Stimulated activated CD4-positive, alpha-beta T cell treated with anti-CD3 and anti-CD28 coated beads, Interleukin-12 subunit alpha, Interleukin-12 subunit beta, amount 100 ng/mL, for 24 hours (primary cell): ENCODE results near the gene MMP23B.

Experiments used
- DNase-seq, 2 experiments: peaks; one replicate each; pipeline ENCODE4 v3.0.0-alpha.2; 2020; ENCODE audit warnings: low read depth in 2 of 2

Gene MMP23B

GRCh38 chr1:1602968-1603506, 28.9 kb upstream of the MMP23B start:
- no peak for DNase-seq

GRCh38 chr1:1603671-1604373, 28.2 kb upstream of the MMP23B start:
- DNase-seq: no peak

- no peak for DNase-seq
Measured at GRCh38 chr1:1604374-1605033, 27.5 kb upstream of the MMP23B start.

GRCh38 chr1:1605034-1605591, 26.9 kb upstream of the MMP23B start:
- DNase-seq: no peak

- no peak for DNase-seq
Measured at GRCh38 chr1:1605724-1606123, 26.2 kb upstream of the MMP23B start.

GRCh38 chr1:1606232-1606631, 25.7 kb upstream of the MMP23B start:
- DNase-seq: no peak

- no peak for DNase-seq
Measured at GRCh38 chr1:1609822-1610485, 22.0 kb upstream of the MMP23B start.

GRCh38 chr1:1610796-1611195, 21.2 kb upstream of the MMP23B start:
- no peak for DNase-seq

- DNase-seq: no peak
Measured at GRCh38 chr1:1612104-1612400, 19.9 kb upstream of the MMP23B start.

- no peak for DNase-seq
Measured at GRCh38 chr1:1613509-1614082, 18.4 kb upstream of the MMP23B start.

GRCh38 chr1:1614204-1614953, 17.6 kb upstream of the MMP23B start:
- peak; percentile 43 for DNase-seq

GRCh38 chr1:1614954-1615255, 17.1 kb upstream of the MMP23B start:
- DNase-seq: no peak

- DNase-seq: peak; percentile 94 to 96
Measured at GRCh38 chr1:1615256-1616044, 16.5 kb upstream of the MMP23B start, which contains the start of gene MIB2. Gene MIB2 (plus strand): TSS chr1:1615500. CDS start chr1:1623453, 7,953 bp downstream.

GRCh38 chr1:1616045-1616790, 15.8 kb upstream of the MMP23B start:
- DNase-seq: peak in 1 of 2 experiments; percentile 31

GRCh38 chr1:1616838-1617237, 15.1 kb upstream of the MMP23B start:
- DNase-seq: no peak

GRCh38 chr1:1617516-1617915, 14.5 kb upstream of the MMP23B start:
- no peak for DNase-seq

GRCh38 chr1:1617925-1618324, 14.0 kb upstream of the MMP23B start:
- DNase-seq: no peak

- DNase-seq: no peak
Measured at GRCh38 chr1:1618396-1619068, 13.4 kb upstream of the MMP23B start.

GRCh38 chr1:1619917-1620361, 12.0 kb upstream of the MMP23B start:
- DNase-seq: no peak
